ENCODE measurements around the gene ASCL5.

The ASCL5 gene

GRCh38 chr1:201136355-201137023, 9.5 kb upstream of the ASCL5 start:
- no peak for DNase-seq (ENCODE audit: low spot score)

GRCh38 chr1:201134405-201134804, 7.4 kb upstream of the ASCL5 start:
- DNase-seq (ENCODE audit: low spot score): no peak

GRCh38 chr1:201131398-201131797, 4.4 kb upstream of the ASCL5 start:
- DNase-seq (ENCODE audit: low spot score): no peak

GRCh38 chr1:201128962-201129361, 2.0 kb upstream of the ASCL5 start:
- no peak for DNase-seq (ENCODE audit: low spot score)

GRCh38 chr1:201128476-201128875, 1.5 kb upstream of the ASCL5 start:
- no peak for DNase-seq (ENCODE audit: low spot score)

GRCh38 chr1:201127755-201128455, 921 bp upstream of the ASCL5 start:
- DNase-seq (ENCODE audit: low spot score): no peak

GRCh38 chr1:201126463-201126831, 537 bp downstream of the ASCL5 start:
- no peak for DNase-seq (ENCODE audit: low spot score)

- no peak for DNase-seq (ENCODE audit: low spot score)
Observed at GRCh38 chr1:201125800-201126199, 1.2 kb downstream of the ASCL5 start.

GRCh38 chr1:201125019-201125418, 2.0 kb downstream of the ASCL5 start:
- no peak for DNase-seq (ENCODE audit: low spot score)

- DNase-seq (ENCODE audit: low spot score): no peak
Observed at GRCh38 chr1:201123866-201124265, 3.1 kb downstream of the ASCL5 start.

GRCh38 chr1:201122321-201122957, 4.5 kb downstream of the ASCL5 start:
- no peak for DNase-seq (ENCODE audit: low spot score)

GRCh38 chr1:201119206-201120197, 7.5 kb downstream of the ASCL5 start:
- peak; percentile 72 for DNase-seq (ENCODE audit: low spot score)

- no peak for DNase-seq (ENCODE audit: low spot score)
Observed at GRCh38 chr1:201116091-201116490, 10.9 kb downstream of the ASCL5 start.

- DNase-seq (ENCODE audit: low spot score): no peak
Observed at GRCh38 chr1:201115390-201115937, 11.5 kb downstream of the ASCL5 start.

GRCh38 chr1:201114245-201115131, 12.5 kb downstream of the ASCL5 start:
- peak; percentile 93 for DNase-seq (ENCODE audit: low spot score)

- DNase-seq (ENCODE audit: low spot score): no peak
Observed at GRCh38 chr1:201113451-201114244, 13.3 kb downstream of the ASCL5 start.

- no peak for DNase-seq (ENCODE audit: low spot score)
Observed at GRCh38 chr1:201112926-201113325, 14.1 kb downstream of the ASCL5 start.

GRCh38 chr1:201112173-201112731, 14.7 kb downstream of the ASCL5 start, which contains the start of gene CACNA1S:
TSS of gene CACNA1S (minus strand) at chr1:201112426. CDS start at chr1:201112339, 87 bp downstream.
- peak; percentile 69 for DNase-seq (ENCODE audit: low spot score)

- DNase-seq (ENCODE audit: low spot score): no peak
Observed at GRCh38 chr1:201111672-201112071, 15.3 kb downstream of the ASCL5 start.

All from ecto neural progenitor cell (in vitro differentiated cells).